ENCODE measurements around the gene TAF4B. TPM values are rescaled to one million over a fixed set of nuclear protein-coding genes. Genes with fewer than 3 reads are reported as not detected.
"Not testable (repeated sequence)": the region's sequence is repeated elsewhere in the genome, so short reads cannot be mapped to it uniquely, and the experiment has no call there.

Gene TAF4B
- total and polyA plus RNA-seq, 2 of the 8 experiments (the other 6 are each of a cell fraction or from before 2014, with no cell fraction given), result 9.3 to 19.8 TPM

DNA sequence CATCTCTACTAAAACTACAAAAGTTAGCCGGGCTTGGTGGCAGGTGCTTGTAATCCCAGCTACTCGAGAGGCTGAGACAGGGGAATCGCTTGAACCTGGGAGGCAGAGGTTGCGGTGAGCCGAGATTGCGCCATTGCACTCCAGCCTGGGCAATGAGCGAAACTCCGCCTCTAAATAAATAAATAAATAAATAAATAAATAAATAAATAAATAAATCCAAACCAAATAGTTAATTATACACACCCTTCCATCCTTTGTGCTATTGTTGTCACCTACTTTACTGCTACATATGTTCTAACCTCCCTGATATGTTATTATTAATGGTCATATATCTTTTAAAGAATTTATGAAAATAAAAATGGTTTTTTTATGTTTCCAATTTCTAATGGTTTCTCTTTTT, 155.3 kb downstream of the TAF4B start:
- H3K4me1 ChIP-seq (replicated peaks in 1 of 4; ENCODE audit: control insufficient read depth in 3 of 4, insufficient read depth in 4 of 4, low read length in 3 of 4); H3K79me1 ChIP-seq (ENCODE audit: low read depth, low read length); H4K5ac ChIP-seq (ENCODE audit: insufficient read length, low read depth, low read length); H3K18ac ChIP-seq (ENCODE audit: extremely low read depth, low read length); H4K20me1 ChIP-seq (replicated peaks in 1 of 2; ENCODE audit: control insufficient read depth in 1 of 2, insufficient read depth in 2 of 2, low read length in 2 of 2); H3K56ac ChIP-seq (replicated peaks; ENCODE audit: insufficient read length, low read depth, low read length); POLR2A ChIA-PET (ENCODE audit: partially characterized antibody); H3K14ac ChIP-seq (ENCODE audit: insufficient read length); H3K27me3 ChIP-seq (replicated peaks in 1 of 4; ENCODE audit: control insufficient read depth in 3 of 4, extremely low read depth in 1 of 4, insufficient read depth in 3 of 4, low read length in 3 of 4); H3K23me2 ChIP-seq (ENCODE audit: low read depth, low read length); H2BK15ac ChIP-seq (ENCODE audit: low read length); H2BK20ac ChIP-seq (ENCODE audit: low read length); H3K9ac ChIP-seq (replicated peaks in 1 of 4; ENCODE audit: extremely low read depth in 1 of 4, low read depth in 3 of 4, low read length in 3 of 4); H3K4ac ChIP-seq (replicated peaks; ENCODE audit: insufficient read length, low read depth, low read length); H4K91ac ChIP-seq (replicated peaks; ENCODE audit: insufficient read length, low read length); H2AFZ ChIP-seq (ENCODE audit: low read length); H2BK12ac ChIP-seq (ENCODE audit: low read depth, low read length); H3K9me3 ChIP-seq (ENCODE audit: insufficient read depth in 2 of 2, low read depth in 1 of 2, low read length in 1 of 2); H2BK120ac ChIP-seq (replicated peaks; ENCODE audit: low read depth, low read length); H3K27ac ChIP-seq (ENCODE audit: low read depth, low read length); H2AK5ac ChIP-seq (ENCODE audit: low read depth, low read length); H4K8ac ChIP-seq (ENCODE audit: extremely low read depth, insufficient read depth, low read length); FAIRE-seq; H3K79me2 ChIP-seq (ENCODE audit: control insufficient read depth in 1 of 2, insufficient read depth in 2 of 2, low read length in 2 of 2); H3K4me3 ChIP-seq (ENCODE audit: extremely low read depth in 1 of 4, insufficient read depth in 2 of 4, low read depth in 3 of 4, low read length in 4 of 4); DNase-seq (ENCODE audit: low read depth in 1 of 2, low spot score in 2 of 2); H3K36me3 ChIP-seq (ENCODE audit: control insufficient read depth in 2 of 4, insufficient read depth in 4 of 4, low read length in 3 of 4); H2BK5ac ChIP-seq (ENCODE audit: low read depth, low read length); H3K23ac ChIP-seq (ENCODE audit: insufficient read length); H3K4me2 ChIP-seq (ENCODE audit: insufficient read depth in 1 of 2, low read depth in 2 of 2, low read length in 2 of 2): not testable (repeated sequence)
- 94% methylated on average over 8 of the region's 8 CpGs; no CpG with 5 or more reads in 1 of the 2 experiments for WGBS, 2 experiments (ENCODE audit: extremely low coverage in 1 of 2, insufficient coverage in 1 of 2, insufficient read length in 1 of 2, insufficient replicate concordance in 2 of 2, low coverage in 1 of 2, low lambda C conversion rate in 2 of 2, missing lambda C conversion rate in 1 of 2)
- CTCF ChIA-PET (ENCODE audit: partially characterized antibody), result interaction anchor here (1.5 kb wide), 1 partner anchor 8 kb away, joined by 8 read pairs; no protein-coding TSS in a partner anchor
